H1 (cell line): Measurements from ENCODE around the gene SKOR2.

Experiments
- ASH2L ChIP-seq: fragments of 200-600, 300-600 bp; sonication (generic); IDR thresholded peaks from one replicate; pipeline ENCODE4 v1.7.1; 2017; ENCODE audit warnings: low read length
- CBX5 ChIP-seq: fragments of 300-800, 300-1000 bp; sonication (generic); IDR thresholded peaks from 2 replicates; pipeline ENCODE4 v1.7.1; 2016; ENCODE audit warnings: antibody characterized with exemption, low read length, low read depth
- CHD1 ChIP-seq: IDR thresholded peaks from 2 replicates; pipeline ENCODE4 v1.6.1; 2012; ENCODE audit warnings: low read depth, low read length, improper control_type of control experiment
- EP300 ChIP-seq, 2 experiments: IDR thresholded peaks; 1 replicate in 1 of 2; 2 replicates in 1 of 2; pipeline ENCODE4 v1.6.1; 2011 to 2012; ENCODE audit warnings: low read depth in 2 of 2, low read length in 2 of 2, mild to moderate bottlenecking in 2 of 2, borderline replicate concordance in 1 of 2, inconsistent platforms in 1 of 2, moderate library complexity in 1 of 2
- GABPA ChIP-seq: IDR thresholded peaks from 2 replicates; pipeline ENCODE4 v1.6.1; 2011; ENCODE audit warnings: mild to moderate bottlenecking, low read length, moderate library complexity, borderline replicate concordance; ENCODE audit not compliant: insufficient read depth
- GTF2F1 ChIP-seq: IDR thresholded peaks from 2 replicates; pipeline ENCODE4 v1.6.1; 2012; ENCODE audit warnings: low read depth, low read length, improper control_type of control experiment, borderline replicate concordance
- JUN ChIP-seq: IDR thresholded peaks from 2 replicates; pipeline ENCODE4 v1.6.1; 2011; ENCODE audit warnings: low read depth, mild to moderate bottlenecking, improper control_type of control experiment, low read length
- POLR2A ChIP-seq, 2 experiments: IDR thresholded peaks; 1 replicate in 1 of 2; 2 replicates in 1 of 2; pipeline ENCODE4 v1.6.1; 2011; ENCODE audit warnings: low read depth in 2 of 2, low read length in 2 of 2, mild to moderate bottlenecking in 2 of 2; ENCODE audit errors: control extremely low read depth in 1 of 2
- POLR2AphosphoS5 ChIP-seq: IDR thresholded peaks from 2 replicates; pipeline ENCODE4 v1.6.1; 2011; ENCODE audit warnings: low read depth, low read length
- RFX5 ChIP-seq: IDR thresholded peaks from 2 replicates; pipeline ENCODE4 v1.6.1; 2011; ENCODE audit warnings: low read depth, low read length, improper control_type of control experiment, borderline replicate concordance
- RNF2 ChIP-seq: fragments of 200-900, 300-1000 bp; sonication (generic); IDR thresholded peaks from 2 replicates; pipeline ENCODE4 v1.7.1; 2016; ENCODE audit warnings: borderline replicate concordance, low read depth, mild to moderate bottlenecking, antibody characterized with exemption, low read length; ENCODE audit not compliant: poor library complexity, severe bottlenecking; ENCODE audit errors: missing control alignments
- TF ChIP-seq, protein P1 (sequence below), 3 experiments: IDR thresholded peaks; 1 replicate in 2 of 3; 2 replicates in 1 of 3; pipeline versions ENCODE4 v1.5.1 to v1.6.1; 2011; ENCODE audit warnings: low read length in 3 of 3, mild to moderate bottlenecking in 3 of 3, inconsistent platforms in 2 of 3, low read depth in 1 of 3, moderate library complexity in 1 of 3; ENCODE audit not compliant: insufficient read depth in 1 of 3; ENCODE audit errors: control extremely low read depth in 1 of 3

- TF ChIP-seq, protein P1, sequence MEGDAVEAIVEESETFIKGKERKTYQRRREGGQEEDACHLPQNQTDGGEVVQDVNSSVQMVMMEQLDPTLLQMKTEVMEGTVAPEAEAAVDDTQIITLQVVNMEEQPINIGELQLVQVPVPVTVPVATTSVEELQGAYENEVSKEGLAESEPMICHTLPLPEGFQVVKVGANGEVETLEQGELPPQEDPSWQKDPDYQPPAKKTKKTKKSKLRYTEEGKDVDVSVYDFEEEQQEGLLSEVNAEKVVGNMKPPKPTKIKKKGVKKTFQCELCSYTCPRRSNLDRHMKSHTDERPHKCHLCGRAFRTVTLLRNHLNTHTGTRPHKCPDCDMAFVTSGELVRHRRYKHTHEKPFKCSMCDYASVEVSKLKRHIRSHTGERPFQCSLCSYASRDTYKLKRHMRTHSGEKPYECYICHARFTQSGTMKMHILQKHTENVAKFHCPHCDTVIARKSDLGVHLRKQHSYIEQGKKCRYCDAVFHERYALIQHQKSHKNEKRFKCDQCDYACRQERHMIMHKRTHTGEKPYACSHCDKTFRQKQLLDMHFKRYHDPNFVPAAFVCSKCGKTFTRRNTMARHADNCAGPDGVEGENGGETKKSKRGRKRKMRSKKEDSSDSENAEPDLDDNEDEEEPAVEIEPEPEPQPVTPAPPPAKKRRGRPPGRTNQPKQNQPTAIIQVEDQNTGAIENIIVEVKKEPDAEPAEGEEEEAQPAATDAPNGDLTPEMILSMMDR (IDR thresholded peaks at IDR 0.05; ENCODE audit: control extremely low read depth in 1 of 3, insufficient read depth in 1 of 3, low read depth in 1 of 3, low read length in 3 of 3): no peak
- no peak for TF ChIP-seq RNF2
- TF ChIP-seq POLR2AphosphoS5: no peak
- TF ChIP-seq GABPA: no peak
- no peak for TF ChIP-seq RFX5
- TF ChIP-seq CBX5: no peak
- no peak for TF ChIP-seq POLR2A (IDR thresholded peaks at IDR 0.05; ENCODE audit: control extremely low read depth in 1 of 2, low read depth in 2 of 2, low read length in 2 of 2)
- TF ChIP-seq ASH2L: no peak
- TF ChIP-seq GTF2F1: no peak
- no peak for TF ChIP-seq EP300 (IDR thresholded peaks at IDR 0.05; ENCODE audit: borderline replicate concordance in 1 of 2, low read depth in 2 of 2, low read length in 2 of 2)
- no peak for TF ChIP-seq CHD1
- no peak for TF ChIP-seq JUN
These were observed 44.4 kb downstream of the SKOR2 start for GRCh38 chr18:47206945-47207637.
